GM18505 (cell line): Measurements from ENCODE around the gene PKD2.
"Not testable (repeated sequence)": the region's sequence is repeated elsewhere in the genome, so short reads cannot be mapped to it uniquely, and the experiment has no call there.

Experiments used
- ATAC-seq: cut with Tn5 transposase; IDR thresholded peaks from one replicate; pipeline ENCODE4 v1.9.1; 2021; ENCODE audit not compliant: unreplicated experiment
- POLR2A ChIP-seq: IDR thresholded peaks from 4 replicates; pipeline ENCODE4 v1.6.1; 2011; ENCODE audit warnings: borderline replicate concordance; ENCODE audit not compliant: insufficient read depth, insufficient read length; ENCODE audit errors: extremely low read depth

PKD2 gene

DNA sequence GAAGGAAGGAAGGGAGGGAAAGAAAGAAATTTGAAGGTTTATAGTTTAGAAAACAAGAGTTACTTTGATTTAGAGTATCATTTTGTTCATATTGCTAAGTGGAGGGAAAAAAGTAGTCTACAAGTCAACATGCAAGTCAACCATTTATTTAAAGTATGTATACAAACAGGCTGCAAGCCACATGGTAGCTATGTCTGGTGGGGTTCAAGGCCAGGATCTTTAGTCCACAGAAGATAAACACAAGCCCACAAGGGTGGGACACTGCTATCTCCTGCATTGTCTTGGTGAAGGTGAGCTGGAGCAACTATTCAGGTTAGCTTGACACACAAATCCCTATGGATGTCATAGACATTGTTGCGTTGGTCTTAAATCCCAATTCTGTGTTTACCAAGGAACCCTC is 79.6 kb downstream of the PKD2 start:
- no peak for TF ChIP-seq POLR2A
- ATAC-seq = no peak

DNA sequence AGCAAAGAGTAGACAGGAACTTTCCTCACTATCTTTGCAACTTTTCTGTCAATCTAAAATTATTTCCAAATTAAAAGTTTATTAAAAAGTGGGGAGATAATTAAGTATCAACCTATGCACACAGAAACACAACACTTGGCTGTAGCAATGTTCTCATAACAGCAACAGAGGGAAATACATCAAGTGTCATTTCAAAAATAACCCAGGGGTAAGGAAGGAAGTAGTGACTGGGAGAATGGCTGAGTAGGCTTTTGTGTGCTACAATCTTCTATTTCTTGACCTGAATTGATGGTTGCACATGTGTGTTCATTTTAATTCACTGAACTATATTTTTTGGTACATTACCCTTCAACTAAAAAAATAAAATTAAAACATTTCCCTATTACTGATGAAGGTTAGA is 83.5 kb downstream of the PKD2 start:
- TF ChIP-seq POLR2A = no peak
- ATAC-seq = no peak

DNA sequence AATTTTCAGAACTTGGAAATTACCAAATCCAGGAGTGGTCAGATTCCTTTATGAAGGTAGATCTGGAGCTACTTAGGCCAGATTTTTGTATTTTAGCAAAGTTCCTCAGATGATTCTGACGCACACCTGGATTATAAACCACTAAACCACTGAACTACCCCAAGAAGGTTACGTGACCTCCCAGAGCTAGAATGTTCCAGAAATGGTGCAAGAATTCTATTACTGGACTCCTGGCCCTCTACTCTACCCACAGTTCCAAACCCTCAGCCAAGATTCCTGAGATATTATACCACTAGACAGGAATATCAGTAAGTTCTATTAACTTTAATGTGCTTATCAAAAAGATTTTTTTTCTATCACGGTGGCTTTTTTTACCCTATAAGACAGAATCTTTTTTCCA is 83.9 kb downstream of the PKD2 start:
- ATAC-seq = no peak
- TF ChIP-seq POLR2A = no peak

DNA sequence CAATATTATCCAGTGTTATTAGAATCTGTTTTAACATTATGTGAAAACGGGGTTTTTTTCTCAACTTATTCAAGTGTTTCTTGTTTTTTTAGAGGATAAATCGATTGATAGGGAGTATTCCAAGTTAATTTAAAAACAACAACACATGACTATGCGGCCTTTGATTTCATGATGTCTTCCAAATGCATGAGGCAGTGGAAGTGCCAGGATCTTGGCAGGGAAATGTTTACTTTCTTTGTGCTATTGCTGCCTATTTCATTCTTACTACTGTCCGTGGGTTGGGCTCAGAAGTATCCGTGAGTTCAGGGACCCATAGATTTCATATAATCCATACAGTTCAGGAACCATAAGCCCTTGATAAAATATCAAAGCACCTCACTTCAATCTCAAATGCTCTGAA is 86.4 kb downstream of the PKD2 start:
- ATAC-seq = no peak
- TF ChIP-seq POLR2A = no peak

DNA sequence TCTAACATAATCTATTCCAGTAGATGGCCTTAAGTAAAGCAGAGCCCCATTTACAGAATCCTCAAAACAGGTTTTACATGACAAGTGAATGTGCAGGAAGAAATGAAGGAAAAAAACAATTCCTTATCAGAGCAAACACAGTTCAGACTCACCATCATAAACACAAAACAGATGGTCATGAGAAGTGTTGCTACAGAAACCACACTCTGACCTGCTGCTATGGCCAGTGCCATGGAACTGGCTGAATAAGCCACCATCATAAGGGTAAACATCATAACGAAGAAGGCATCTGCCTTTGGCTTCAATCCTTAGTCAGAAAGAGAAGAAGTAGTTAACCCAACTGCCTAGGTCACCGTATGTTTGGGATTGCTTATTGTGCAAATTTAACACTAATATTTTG is 89.9 kb downstream of the PKD2 start:
- ATAC-seq = no peak
- no peak for TF ChIP-seq POLR2A

DNA sequence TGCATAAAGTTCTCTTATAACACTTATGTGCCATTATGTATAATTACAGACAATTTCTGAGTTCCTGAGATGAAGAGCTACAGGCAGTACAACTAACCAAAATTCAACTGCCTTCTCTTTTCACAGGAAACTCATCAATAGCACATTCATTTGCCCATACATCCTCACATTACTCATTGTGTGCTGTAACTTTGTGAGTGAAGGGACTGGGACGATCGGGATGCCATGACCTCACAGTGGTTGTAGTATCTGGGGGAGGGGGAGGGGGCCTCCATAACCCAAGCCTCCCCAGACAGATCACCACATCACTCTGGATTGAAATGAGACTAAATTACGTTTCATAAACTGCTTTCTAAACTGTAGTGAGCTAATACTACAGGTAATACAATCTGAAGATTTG is 90.3 kb downstream of the PKD2 start:
- ATAC-seq = no peak
- no peak for TF ChIP-seq POLR2A

DNA sequence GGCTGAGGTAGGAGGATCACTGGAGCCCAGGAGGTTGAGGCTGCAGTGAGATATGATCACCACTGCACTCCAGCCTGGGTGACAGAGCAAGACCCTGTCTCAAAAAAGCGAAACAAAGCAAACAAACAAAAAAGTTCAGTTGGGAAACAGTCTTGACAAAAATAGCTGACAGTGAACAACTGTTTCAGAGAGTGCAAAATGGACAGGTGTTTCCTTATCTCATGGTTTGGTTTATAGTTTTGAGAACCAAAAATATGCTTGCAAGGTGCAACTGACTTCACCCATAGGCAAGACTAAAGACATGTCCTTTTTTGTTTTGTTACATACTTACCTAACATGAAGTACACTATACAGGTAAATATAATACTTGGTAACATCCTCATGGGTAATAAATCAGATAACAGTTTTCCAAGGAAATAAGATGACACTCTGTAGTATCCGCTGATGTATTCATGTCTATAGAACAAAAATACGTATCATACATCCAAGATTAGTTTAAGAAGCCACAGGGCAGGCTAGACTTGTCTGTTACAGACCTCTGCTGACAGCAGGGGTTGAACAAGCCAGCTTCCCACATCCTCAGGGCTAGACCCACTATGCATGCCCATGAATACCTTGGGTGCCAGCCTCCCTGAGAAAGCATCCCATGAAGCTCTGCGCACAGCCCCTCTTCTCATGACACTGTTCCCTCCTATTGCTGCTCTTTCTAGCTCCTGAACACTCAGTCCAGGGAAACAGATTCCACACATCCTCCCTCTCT is 91.7 kb downstream of the PKD2 start:
- no peak for ATAC-seq
- TF ChIP-seq POLR2A = no peak

DNA sequence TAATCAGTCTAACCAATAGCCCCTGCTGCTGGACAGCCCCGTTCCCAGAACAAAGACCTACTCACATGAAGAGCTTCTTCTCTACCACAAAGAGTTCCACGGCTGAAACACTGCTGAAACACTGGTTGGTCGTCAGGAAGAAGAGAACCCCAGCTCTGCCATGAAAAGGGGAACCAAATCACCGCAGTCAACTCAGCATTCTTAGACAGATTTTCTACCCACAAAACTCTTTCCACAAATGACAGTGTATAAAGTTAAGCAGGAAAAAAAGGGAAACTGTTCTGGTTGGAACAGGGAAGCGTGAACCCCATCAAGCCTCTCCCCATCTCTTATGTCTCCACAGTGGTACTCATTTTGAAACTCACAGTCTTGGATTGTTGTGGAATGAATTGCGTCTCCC is 93.7 kb downstream of the PKD2 start:
- no peak for TF ChIP-seq POLR2A
- no peak for ATAC-seq

DNA sequence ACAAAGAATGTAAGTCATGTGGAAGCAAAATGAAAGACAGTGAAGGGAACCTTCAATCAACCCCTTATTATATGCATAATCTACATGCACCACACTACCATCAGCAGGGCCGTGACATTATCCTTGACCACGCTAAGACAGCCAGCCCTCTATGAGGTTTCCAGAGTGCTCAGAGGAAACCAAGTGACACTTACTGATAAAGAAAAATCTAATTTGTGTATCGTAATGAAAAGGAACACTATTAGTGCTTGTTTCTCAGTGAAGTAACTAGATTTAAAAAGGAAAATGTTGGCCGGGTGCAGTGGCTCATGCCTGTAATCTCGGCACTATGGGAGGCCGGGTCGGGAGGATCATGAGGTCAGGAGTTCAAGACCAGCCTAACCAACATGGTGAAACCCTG is 94.6 kb downstream of the PKD2 start:
- no peak for TF ChIP-seq POLR2A

DNA sequence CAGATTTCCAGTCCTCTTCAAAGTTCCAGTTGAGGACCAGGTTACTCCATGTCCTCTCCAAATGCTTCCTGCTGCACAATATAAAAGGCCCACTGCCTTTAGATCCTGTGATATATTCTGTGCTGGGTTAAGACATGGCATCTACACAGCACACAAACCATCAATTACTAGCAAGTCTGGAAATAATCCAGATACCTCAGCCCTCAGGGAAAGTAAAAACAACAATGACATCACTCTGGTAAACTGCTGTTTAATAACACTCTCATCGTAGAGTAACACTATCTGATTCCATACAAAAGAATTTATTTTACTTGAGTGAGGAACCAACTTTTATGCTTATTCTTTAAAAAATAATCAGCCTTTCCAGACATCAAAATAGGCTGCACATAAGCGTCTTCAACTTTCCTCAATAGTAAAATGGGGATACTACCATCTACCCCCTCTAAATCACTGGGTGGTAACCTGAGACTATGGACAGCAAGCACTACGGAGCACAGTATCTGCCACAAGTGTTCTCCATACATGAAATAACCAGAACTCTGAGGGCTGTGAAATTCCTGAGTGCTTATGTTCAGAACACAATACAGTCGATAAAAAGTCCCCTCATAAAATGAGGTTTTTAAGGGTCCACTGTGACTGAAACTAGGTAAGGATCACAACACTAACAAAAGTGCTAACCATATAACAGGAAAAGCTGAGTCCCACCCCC is 97.6 kb downstream of the PKD2 start:
- no peak for ATAC-seq
- TF ChIP-seq POLR2A = no peak

More for the DNA sequence above, 94.6 kb downstream of the PKD2 start:
- ATAC-seq = no peak

DNA sequence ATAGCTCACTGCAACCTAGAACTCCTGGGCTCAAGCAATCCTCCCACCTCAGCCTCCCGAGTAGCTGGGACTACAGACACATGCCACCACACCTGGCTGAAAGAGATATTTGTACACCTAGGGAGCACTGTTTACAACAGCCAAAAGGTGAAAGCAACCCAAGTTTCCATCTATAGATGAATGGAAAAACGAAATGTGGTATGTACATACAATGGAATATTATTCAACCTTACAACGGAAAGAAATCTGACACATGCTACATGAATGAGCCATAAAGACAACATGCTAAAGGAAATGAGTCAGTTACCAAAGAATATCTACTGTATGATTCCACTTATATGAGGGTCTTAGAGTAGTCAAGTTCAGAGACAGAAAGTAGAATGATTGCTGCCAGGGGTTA is 98.8 kb downstream of the PKD2 start:
- no peak for TF ChIP-seq POLR2A
- ATAC-seq = no peak

DNA sequence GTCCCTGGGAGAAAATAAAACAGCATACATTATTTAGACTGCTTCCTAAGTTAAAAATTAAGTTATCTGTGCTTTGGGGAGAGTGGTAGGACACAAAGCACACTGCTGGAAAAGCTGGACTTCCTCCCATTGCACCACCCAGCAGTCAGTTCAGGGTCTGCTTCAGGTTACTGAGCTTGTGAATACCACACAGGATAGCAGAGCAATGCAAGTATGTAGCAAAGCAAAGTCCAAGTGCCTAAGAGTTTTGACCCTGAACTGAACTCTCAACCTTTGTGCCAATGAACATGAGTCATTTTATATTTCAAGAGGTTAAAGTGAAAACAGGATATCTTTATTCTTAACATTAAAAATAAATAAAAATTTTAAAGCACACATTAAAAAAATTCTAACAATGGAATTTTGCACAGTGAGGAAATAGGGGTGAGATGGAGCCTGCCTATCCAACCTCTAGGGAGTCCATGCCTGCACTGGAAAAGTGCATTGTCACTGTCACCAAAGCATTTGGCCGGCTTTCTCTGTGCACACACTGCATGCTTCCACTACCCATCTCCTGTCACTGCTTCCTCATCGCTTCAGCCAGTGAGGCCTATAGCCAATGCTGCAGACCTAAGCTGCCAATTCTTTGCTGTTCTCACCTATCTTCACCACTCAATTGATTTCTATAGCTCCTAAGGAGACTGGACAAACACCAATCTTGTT is 100.1 kb downstream of the PKD2 start:
- TF ChIP-seq POLR2A = no peak
- ATAC-seq = no peak

DNA sequence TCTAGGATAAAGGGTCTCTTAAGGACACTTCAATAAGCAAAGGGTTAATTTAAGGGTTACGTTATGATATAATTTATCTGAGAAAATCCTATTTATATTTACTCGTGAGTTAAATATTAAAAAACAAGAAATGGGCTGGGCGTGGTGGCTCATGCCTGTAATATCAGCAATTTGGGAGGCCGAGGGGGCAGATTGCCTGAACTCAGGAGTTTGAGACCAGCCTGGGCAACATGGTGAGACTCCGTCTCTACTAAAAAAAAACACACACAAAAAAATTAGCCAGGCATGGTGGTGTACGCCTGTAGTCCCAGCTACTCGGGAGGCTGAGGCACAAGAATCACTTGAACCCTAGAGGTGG is 100.7 kb downstream of the PKD2 start:
- not testable (repeated sequence) for ATAC-seq

DNA sequence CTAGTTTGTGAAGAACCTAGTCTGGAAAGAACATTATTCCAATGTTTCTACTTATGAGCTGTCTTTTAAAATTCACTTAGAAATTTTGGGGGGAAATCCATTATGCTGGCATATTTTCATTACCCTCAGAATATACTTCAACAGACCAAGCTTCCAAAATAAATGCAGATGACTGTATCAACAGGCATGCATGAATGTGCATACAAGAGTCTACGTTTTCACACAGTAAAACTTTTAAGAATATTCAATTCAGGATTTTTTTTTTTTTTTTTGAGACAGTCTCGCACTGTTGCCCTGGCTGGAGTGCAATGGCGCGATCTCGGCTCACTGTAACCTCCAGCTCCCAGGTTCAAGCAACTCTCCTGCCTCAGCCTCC is 101.3 kb downstream of the PKD2 start:
- ATAC-seq = no peak
- no peak for TF ChIP-seq POLR2A
